Measurements from ENCODE around the gene ZNF80.

The ZNF80 gene

DNA sequence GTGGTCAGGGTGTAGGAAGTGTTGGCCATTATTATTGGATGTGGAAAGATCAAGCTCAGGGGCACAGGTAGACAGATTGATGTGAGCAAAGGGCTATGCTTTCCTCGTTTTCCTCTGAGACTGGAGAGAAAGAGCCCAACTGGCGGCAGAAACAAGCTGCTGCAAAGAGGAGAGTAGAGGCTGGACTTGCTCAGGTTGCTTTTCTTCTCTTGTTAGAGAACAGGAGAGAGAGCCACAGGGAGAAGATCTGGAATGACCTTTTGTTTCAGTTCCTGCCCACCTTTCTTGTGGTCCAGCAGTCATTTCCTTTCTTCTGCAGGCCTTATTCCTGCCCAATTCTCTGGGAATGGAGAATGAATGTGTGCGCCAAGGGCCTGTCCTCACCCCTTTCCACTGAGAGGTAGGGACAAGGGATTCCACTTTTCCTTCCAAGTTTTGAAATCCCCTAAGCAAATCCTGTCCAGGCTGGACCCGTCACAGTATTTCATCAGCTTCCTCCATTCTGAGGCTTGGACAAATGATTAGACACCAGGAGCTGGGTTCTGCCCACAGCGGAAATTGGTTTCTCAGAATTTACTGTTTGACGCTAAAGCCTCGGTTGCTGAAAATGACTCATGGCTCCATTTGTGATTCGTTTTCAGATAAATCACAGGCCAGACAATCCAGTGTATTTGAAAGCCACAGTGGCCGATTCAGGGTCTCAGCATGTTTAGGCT lies 16.1 kb downstream of the ZNF80 start:
- TF ChIP-seq CTCF (IDR thresholded peaks at IDR 0.05; ENCODE audit: borderline replicate concordance, control extremely low read depth, extremely low read depth, insufficient read depth, missing control alignments) = no peak
- DNase-seq (ENCODE audit: low spot score) = no peak
- in situ Hi-C loops (cut with MboI; ENCODE audit: low sequenced_read_pairs, unreplicated experiment) = no loop called here

- no peak for DNase-seq (ENCODE audit: low spot score)
- in situ Hi-C loops (cut with MboI; ENCODE audit: low sequenced_read_pairs, unreplicated experiment) = no loop called here
- TF ChIP-seq CTCF (IDR thresholded peaks at IDR 0.05; ENCODE audit: borderline replicate concordance, control extremely low read depth, extremely low read depth, insufficient read depth, missing control alignments) = no peak
Measured at GRCh38 chr3:114219741-114220140, 17.6 kb downstream of the ZNF80 start.

DNA sequence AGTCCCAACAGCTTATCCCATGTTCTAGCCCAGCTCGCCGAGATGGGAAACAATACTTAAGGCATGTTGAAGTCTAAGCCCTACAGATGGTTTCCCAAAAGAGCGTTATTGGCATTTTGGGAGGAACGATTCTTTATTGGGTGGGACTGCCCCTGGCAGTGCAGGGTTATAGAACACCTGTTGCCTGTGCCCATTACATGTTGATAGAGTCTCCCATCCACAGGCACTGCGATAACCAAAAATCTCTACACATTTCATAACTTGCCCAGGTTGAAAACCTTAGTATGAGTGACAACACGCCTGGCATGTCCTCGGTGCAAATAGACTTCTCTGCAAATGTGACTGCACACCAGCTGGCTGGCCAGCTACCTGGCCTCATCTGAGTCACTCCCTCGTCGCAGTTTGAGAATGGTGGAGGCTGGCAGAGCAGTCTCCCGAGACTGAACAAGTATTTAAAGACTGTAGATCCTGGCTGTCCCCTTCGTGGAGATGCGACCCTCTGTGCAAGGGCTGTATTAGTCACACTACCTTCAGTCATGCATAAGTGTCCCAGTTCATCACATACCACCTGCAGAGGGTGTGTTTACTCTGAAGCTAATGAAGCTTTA lies 18.7 kb downstream of the ZNF80 start:
- no peak for DNase-seq (ENCODE audit: low spot score)
- TF ChIP-seq CTCF (IDR thresholded peaks at IDR 0.05; ENCODE audit: borderline replicate concordance, control extremely low read depth, extremely low read depth, insufficient read depth, missing control alignments) = no peak
- in situ Hi-C loops (cut with MboI; ENCODE audit: low sequenced_read_pairs, unreplicated experiment) = no loop called here

DNA sequence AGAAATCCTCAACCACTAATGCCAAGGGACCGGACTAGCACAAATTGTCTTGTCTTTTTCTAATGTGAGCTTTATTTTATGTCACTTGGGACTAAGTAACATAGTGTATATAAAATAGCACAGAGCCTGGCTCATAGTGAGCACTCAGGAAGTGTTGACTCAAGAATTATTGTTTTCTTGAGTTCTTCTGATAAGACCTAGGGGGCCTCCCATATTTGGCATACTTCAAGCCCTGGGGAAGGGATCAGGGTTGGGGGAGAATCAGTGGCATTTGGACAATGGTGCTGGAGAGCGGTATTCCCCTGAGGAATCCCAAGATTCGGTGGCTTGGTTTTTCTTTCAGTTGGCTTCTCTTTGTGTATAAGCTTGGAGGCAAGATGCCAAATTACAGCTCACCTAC lies 19.4 kb downstream of the ZNF80 start:
- in situ Hi-C loops (cut with MboI; ENCODE audit: low sequenced_read_pairs, unreplicated experiment) = no loop called here
- no peak for TF ChIP-seq CTCF (IDR thresholded peaks at IDR 0.05; ENCODE audit: borderline replicate concordance, control extremely low read depth, extremely low read depth, insufficient read depth, missing control alignments)
- no peak for DNase-seq (ENCODE audit: low spot score)

DNA sequence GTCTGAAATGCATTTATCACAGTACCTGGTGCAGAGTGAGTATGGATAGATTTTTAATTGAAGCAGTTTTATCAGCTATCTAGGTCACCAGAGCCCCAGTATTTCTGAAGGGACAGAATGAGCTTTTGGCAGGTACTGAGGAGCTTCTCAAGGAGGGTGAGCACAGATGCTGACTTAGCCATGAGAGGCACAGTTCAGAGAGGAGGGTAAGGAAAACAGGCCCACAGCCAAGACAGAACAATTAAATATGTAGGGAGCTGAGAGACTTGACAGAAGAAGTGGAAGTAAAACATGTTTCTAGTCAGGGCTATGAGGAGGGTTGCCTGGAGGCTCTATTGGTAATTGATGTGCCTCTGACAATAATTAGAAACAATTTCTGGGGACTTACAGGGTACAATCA lies 20.1 kb downstream of the ZNF80 start:
- no peak for DNase-seq (ENCODE audit: low spot score)
- no peak for TF ChIP-seq CTCF (IDR thresholded peaks at IDR 0.05; ENCODE audit: borderline replicate concordance, control extremely low read depth, extremely low read depth, insufficient read depth, missing control alignments)
- in situ Hi-C loops (cut with MboI; ENCODE audit: low sequenced_read_pairs, unreplicated experiment) = no loop called here

DNA sequence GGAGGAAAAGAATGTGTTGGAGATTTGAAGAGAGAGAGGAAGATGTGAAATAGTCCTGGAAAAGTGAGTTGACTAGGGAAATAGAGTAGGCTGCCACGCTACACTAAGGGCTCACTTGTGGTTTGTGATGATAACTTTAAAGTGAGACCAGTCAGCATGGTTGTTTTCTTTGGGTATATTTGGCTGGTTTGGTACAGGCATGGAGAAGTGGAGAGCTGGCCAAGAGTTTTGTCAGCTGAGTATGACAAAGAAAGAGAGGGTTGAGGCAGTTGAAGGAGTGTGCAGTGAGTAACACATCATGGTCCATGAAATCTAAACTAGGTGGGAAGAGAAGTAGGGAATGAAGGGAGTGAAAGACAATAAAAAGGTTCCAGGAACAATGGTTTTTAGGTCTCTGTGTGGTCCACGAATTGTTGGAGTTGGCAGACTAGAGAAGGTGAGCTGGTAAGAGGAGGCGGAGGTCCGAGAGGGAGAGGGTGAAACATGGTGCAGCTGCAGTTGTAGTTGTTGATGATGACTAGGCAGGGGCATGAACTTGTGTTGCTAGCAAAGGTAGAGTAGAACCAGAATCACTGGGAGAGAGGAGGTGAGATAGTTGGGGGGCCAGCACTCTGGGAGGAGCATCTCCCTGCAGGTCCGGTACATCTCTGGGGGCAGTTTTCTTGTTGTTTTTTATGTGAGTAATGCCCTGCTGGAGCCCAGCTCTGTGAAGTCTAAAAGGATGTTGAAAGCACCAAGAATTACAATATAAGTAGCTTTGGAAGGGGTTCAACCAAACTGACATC lies 21.0 kb downstream of the ZNF80 start:
- in situ Hi-C loops (cut with MboI; ENCODE audit: low sequenced_read_pairs, unreplicated experiment) = no loop called here
- no peak for DNase-seq (ENCODE audit: low spot score)
- TF ChIP-seq CTCF (IDR thresholded peaks at IDR 0.05; ENCODE audit: borderline replicate concordance, control extremely low read depth, extremely low read depth, insufficient read depth, missing control alignments) = no peak
